NCI-H345 treated with DMSO at 0.1 percent for 48 hours (cell line): ENCODE results near the gene SLN.

Source experiments
- DNase-seq: peaks from one replicate; lab custom pipeline; 2025; ENCODE audit not compliant: unreplicated experiment; lab: John Stamatoyannopoulos, UW

SLN gene

GRCh38 chr11:107688322-107688918 lies 23.4 kb downstream of the SLN start:
- DNase-seq = no peak

- DNase-seq = no peak
These were observed 28.0 kb downstream of the SLN start for GRCh38 chr11:107683807-107684206.

- DNase-seq = no peak
These were observed 28.8 kb downstream of the SLN start for GRCh38 chr11:107683061-107683460.

GRCh38 chr11:107682572-107682971 lies 29.3 kb downstream of the SLN start:
- DNase-seq = no peak

GRCh38 chr11:107682171-107682570 lies 29.7 kb downstream of the SLN start:
- no peak for DNase-seq

GRCh38 chr11:107679255-107680024 lies 32.4 kb downstream of the SLN start:
- DNase-seq = no peak

GRCh38 chr11:107678632-107678971 lies 33.3 kb downstream of the SLN start:
- DNase-seq = no peak

GRCh38 chr11:107677924-107678631 lies 33.8 kb downstream of the SLN start:
- DNase-seq = no peak

- no peak for DNase-seq
These were observed 35.4 kb downstream of the SLN start for GRCh38 chr11:107676336-107677057.

- no peak for DNase-seq
These were observed 36.0 kb downstream of the SLN start for GRCh38 chr11:107675902-107676301.

- DNase-seq = no peak
These were observed 41.8 kb downstream of the SLN start for GRCh38 chr11:107669893-107670601.

GRCh38 chr11:107669191-107669740 lies 42.6 kb downstream of the SLN start:
- DNase-seq = no peak

GRCh38 chr11:107666911-107667613 lies 44.8 kb downstream of the SLN start:
- DNase-seq = no peak

GRCh38 chr11:107665018-107665417 lies 46.8 kb downstream of the SLN start:
- no peak for DNase-seq

- no peak for DNase-seq
These were observed 50.2 kb downstream of the SLN start for GRCh38 chr11:107661656-107662055.

- no peak for DNase-seq
These were observed 51.8 kb downstream of the SLN start for GRCh38 chr11:107660066-107660465.

GRCh38 chr11:107659310-107659709 lies 52.5 kb downstream of the SLN start:
- no peak for DNase-seq
